H9 (cell line): ENCODE data around the gene CTNND1. TPM values are rescaled to one million over a fixed set of nuclear protein-coding genes. Genes with fewer than 3 reads are reported as not detected.

Experiments
- DNase-seq: peaks from one replicate; pipeline ENCODE4 v3.0.0-alpha.2; 2017
- H2AFZ ChIP-seq: one replicate; pipeline ENCODE4 v1.6.1; 2013; ENCODE audit warnings: mild to moderate bottlenecking, low read length, control low read depth, moderate library complexity
- H2AK5ac ChIP-seq: 2 replicates; pipeline ENCODE4 v1.6.1; 2013; ENCODE audit warnings: low read length, control low read depth, mixed read lengths; ENCODE audit not compliant: insufficient read length
- H2BK120ac ChIP-seq: one replicate; pipeline ENCODE4 v1.6.1; 2013; ENCODE audit warnings: low read depth, mild to moderate bottlenecking, low read length, control low read depth, inconsistent platforms; ENCODE audit not compliant: poor library complexity, severe bottlenecking
- H2BK12ac ChIP-seq: 2 replicates; pipeline ENCODE4 v1.6.1; 2013; ENCODE audit warnings: low read length, control low read depth, mixed read lengths, low read depth; ENCODE audit not compliant: insufficient read length
- H2BK15ac ChIP-seq: 2 replicates; pipeline ENCODE4 v1.6.1; 2013; ENCODE audit warnings: low read depth, low read length, control low read depth
- H2BK20ac ChIP-seq: one replicate; pipeline ENCODE4 v1.6.1; 2013; ENCODE audit warnings: low read depth, mild to moderate bottlenecking, low read length, control low read depth, inconsistent platforms; ENCODE audit not compliant: poor library complexity, severe bottlenecking
- H2BK5ac ChIP-seq: 2 replicates; pipeline ENCODE4 v1.6.1; 2013; ENCODE audit warnings: low read length, control low read depth, mixed read lengths; ENCODE audit not compliant: insufficient read length
- H3K14ac ChIP-seq: 2 replicates; pipeline ENCODE4 v1.6.1; 2013; ENCODE audit warnings: low read length, control low read depth; ENCODE audit not compliant: insufficient read depth
- H3K18ac ChIP-seq: 2 replicates; pipeline ENCODE4 v1.6.1; 2013; ENCODE audit warnings: low read depth, mild to moderate bottlenecking, mixed read lengths, low read length, control low read depth; ENCODE audit not compliant: insufficient read length
- H3K23ac ChIP-seq: 2 replicates; pipeline ENCODE4 v1.6.1; 2013; ENCODE audit warnings: low read length, control low read depth, mixed read lengths, low read depth; ENCODE audit not compliant: insufficient read length
- H3K23me2 ChIP-seq: 2 replicates; pipeline ENCODE4 v1.6.1; 2013; ENCODE audit warnings: low read depth, mild to moderate bottlenecking, mixed read lengths, low read length, control low read depth; ENCODE audit not compliant: insufficient read length, poor library complexity, severe bottlenecking
- H3K27ac ChIP-seq: 2 replicates; pipeline ENCODE4 v1.5.1; 2013; ENCODE audit warnings: low read length, control low read depth, mixed read lengths, low read depth; ENCODE audit not compliant: insufficient read length
- H3K27me3 ChIP-seq: 2 replicates; pipeline ENCODE4 v1.6.1; 2013; ENCODE audit warnings: low read length, control low read depth, inconsistent platforms; ENCODE audit not compliant: insufficient read depth
- H3K4ac ChIP-seq: 2 replicates; pipeline ENCODE4 v1.6.1; 2013; ENCODE audit warnings: low read depth, mild to moderate bottlenecking, control low read depth, inconsistent platforms, low read length, moderate library complexity
- H3K4me1 ChIP-seq: 2 replicates; pipeline ENCODE4 v1.6.1; 2013; ENCODE audit warnings: low read length, control low read depth, inconsistent platforms; ENCODE audit not compliant: insufficient read depth
- H3K4me2 ChIP-seq: 2 replicates; pipeline ENCODE4 v1.6.1; 2013; ENCODE audit warnings: low read length, control low read depth, mixed read lengths; ENCODE audit not compliant: insufficient read length, insufficient read depth
- H3K56ac ChIP-seq: 2 replicates; pipeline ENCODE4 v1.6.1; 2013; ENCODE audit warnings: low read depth, mild to moderate bottlenecking, mixed read lengths, low read length, control low read depth; ENCODE audit not compliant: insufficient read length
- H3K79me1 ChIP-seq: 2 replicates; pipeline ENCODE4 v1.6.1; 2013; ENCODE audit warnings: low read depth, mild to moderate bottlenecking, moderate library complexity, low read length, control low read depth, inconsistent platforms; ENCODE audit not compliant: insufficient read depth, poor library complexity, severe bottlenecking
- H3K79me2 ChIP-seq: 2 replicates; pipeline ENCODE4 v1.6.1; 2013; ENCODE audit warnings: low read length, control low read depth, inconsistent platforms; ENCODE audit not compliant: insufficient read depth
- H3K9ac ChIP-seq: 2 replicates; pipeline ENCODE4 v1.6.1; 2013; ENCODE audit warnings: low read length, control low read depth, mixed read lengths; ENCODE audit not compliant: insufficient read length; ENCODE audit errors: extremely low read depth
- H3K9me3 ChIP-seq: one replicate; pipeline ENCODE4 v1.6.1; 2013; ENCODE audit warnings: low read depth, low read length, inconsistent platforms; ENCODE audit not compliant: control insufficient read depth
- H3T11ph ChIP-seq: one replicate; pipeline ENCODE4 v1.6.1; 2013; ENCODE audit warnings: mild to moderate bottlenecking, low read length, control low read depth, inconsistent platforms
- H4K20me1 ChIP-seq: one replicate; pipeline ENCODE4 v1.6.1; 2013; ENCODE audit not compliant: control insufficient read depth, insufficient read length, insufficient read depth
- H4K5ac ChIP-seq: 2 replicates; pipeline ENCODE4 v1.6.1; 2013; ENCODE audit warnings: low read depth, mild to moderate bottlenecking, mixed read lengths, low read length, control low read depth; ENCODE audit not compliant: insufficient read length
- H4K8ac ChIP-seq: replicated peaks from 2 replicates; pipeline ENCODE4 v1.6.1; 2013; ENCODE audit warnings: low read length, control low read depth, mixed read lengths, low read depth; ENCODE audit not compliant: insufficient read length
- H4K91ac ChIP-seq: 2 replicates; pipeline ENCODE4 v1.6.1; 2013; ENCODE audit warnings: low read depth, mild to moderate bottlenecking, moderate library complexity, mixed read lengths, low read length, control low read depth; ENCODE audit not compliant: insufficient read length
- H3K27ac Mint-ChIP-seq, 3 experiments: 2 replicates in 2 of 3; 3 replicates in 1 of 3; pipeline ENCODE4 v1.8.0; 2020 to 2021; ENCODE audit warnings: mixed read lengths in 3 of 3, mild to moderate bottlenecking in 1 of 3, moderate library complexity in 1 of 3
- H3K27me3 Mint-ChIP-seq: 2 replicates; pipeline ENCODE4 v1.8.0; 2021; ENCODE audit warnings: low read depth, mild to moderate bottlenecking, moderate library complexity, mixed read lengths
- H3K36me3 Mint-ChIP-seq, 3 experiments: 2 replicates in 2 of 3; 3 replicates in 1 of 3; pipeline ENCODE4 v1.8.0; 2020 to 2021; ENCODE audit warnings: low read depth in 3 of 3, mixed read lengths in 3 of 3; ENCODE audit not compliant: insufficient read depth in 1 of 3
- H3K4me1 Mint-ChIP-seq, 2 experiments: 2 replicates each; pipeline ENCODE4 v1.8.0; 2020; ENCODE audit warnings: mixed read lengths in 2 of 2
- H3K4me3 Mint-ChIP-seq, 2 experiments: 2 replicates in 1 of 2; 3 replicates in 1 of 2; pipeline ENCODE4 v1.8.0; 2020 to 2021; ENCODE audit warnings: mild to moderate bottlenecking in 2 of 2, mixed read lengths in 2 of 2, moderate library complexity in 1 of 2
- H3K9me3 Mint-ChIP-seq, 2 experiments: 2 replicates in 1 of 2; 3 replicates in 1 of 2; pipeline ENCODE4 v1.8.0; 2020; ENCODE audit warnings: mild to moderate bottlenecking in 2 of 2, mixed read lengths in 2 of 2, moderate library complexity in 1 of 2
- WGBS: extraction: QIAGEN DNeasy Blood & Tissue Kit; methylation state at CpG from one replicate; pipeline ENCODE4 v1.1.7; 2013; ENCODE audit warnings: missing lambda C conversion rate, low lambda C conversion rate, mixed read lengths; ENCODE audit not compliant: insufficient read length; ENCODE audit errors: extremely low coverage; 5-methylcytosine and 5-hydroxymethylcytosine counted together
- total RNA-seq: library from RNA; stranded (reverse); gene quantifications from 2 replicates; pipeline ENCODE4 v1.2.1, GENCODE V29; 2021
- TF ChIP-seq, protein P1 (sequence below): fragments of 200-600 bp; sonication (generic); conservative IDR thresholded peaks from 3 replicates; pipeline ENCODE4 v1.8.0; 2021; ENCODE audit warnings: antibody characterized with exemption, mild to moderate bottlenecking

CTNND1 gene
- total RNA-seq, 1 experiment from 2014 or later = 164 TPM

DNA sequence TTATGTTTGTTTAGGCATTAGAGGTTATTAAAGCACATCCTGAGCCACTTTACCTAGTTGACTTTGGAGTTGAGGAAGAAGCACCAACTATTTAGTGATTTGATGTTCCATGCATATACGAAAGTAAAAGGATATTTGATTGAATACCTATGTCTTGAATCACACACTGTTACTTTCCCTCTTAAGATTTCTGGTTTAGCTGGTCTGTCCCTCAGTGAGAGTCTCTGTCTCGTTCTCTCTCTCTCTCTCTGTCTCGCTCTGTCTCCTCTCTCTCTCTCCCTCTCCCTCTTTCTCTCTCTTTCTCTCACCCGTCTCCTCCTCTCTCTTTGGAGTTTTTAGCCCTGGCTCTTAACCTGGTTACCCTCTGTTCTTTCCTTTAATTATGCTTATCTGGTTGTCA lies 11.0 kb downstream of the CTNND1 start:
- Histone ChIP-seq H3K14ac (no peak overlapping the region), H4K8ac (no peak overlapping the region), H3K27ac (peak overlapping the region; percentile 26), H3K79me2 (peaks cover 55% of the 10 kb centered on the region; the same call in 1 of the 2 replicates), H2AK5ac (no peak overlapping the region), H3K9me3 (no peaks in the 10 kb centered on the region), H3K9ac (no peak overlapping the region), H2AFZ (no peak overlapping the region), H2BK120ac (no peak overlapping the region), H2BK15ac (no peak overlapping the region), H4K91ac (no peak overlapping the region), H2BK20ac (no peak overlapping the region), H3K23me2 (no peaks in the 10 kb centered on the region), H3K79me1 (peaks cover 10% of the 10 kb centered on the region), H3T11ph (no peak overlapping the region), H3K4me2 (no peak overlapping the region), H2BK5ac (no peak overlapping the region), H3K4ac (no peak overlapping the region), H4K20me1 (no peaks in the 10 kb centered on the region), H3K18ac (no peak overlapping the region), H3K27me3 (no peaks in the 10 kb centered on the region), H3K23ac (no peak overlapping the region), H3K4me1 (peaks cover 18% of the 10 kb centered on the region; the same call in 1 of the 2 replicates), H3K56ac (no peak overlapping the region), H2BK12ac (no peak overlapping the region), H4K5ac (no peak overlapping the region)
- Mint-ChIP-seq H3K4me1 (peaks cover 49 to 51% of the 10 kb centered on the region in 2 experiments), H3K27ac (peak overlapping the region; percentile 24 to 91 (median 83); a peak in 5 of 7 replicates), H3K36me3 (peaks cover 0 to 17% (median 9%) of the 10 kb centered on the region in 3 experiments; a peak in 6 of 7 replicates), H3K27me3 (no peaks in the 10 kb centered on the region), H3K9me3 (no peaks in the 10 kb centered on the region), H3K4me3 (no peak overlapping the region; a peak in 1 of 5 replicates)
- WGBS = no CpG with 5 or more reads among the region's 4 CpGs
- DNase-seq = no peak
- TF ChIP-seq, protein P1, sequence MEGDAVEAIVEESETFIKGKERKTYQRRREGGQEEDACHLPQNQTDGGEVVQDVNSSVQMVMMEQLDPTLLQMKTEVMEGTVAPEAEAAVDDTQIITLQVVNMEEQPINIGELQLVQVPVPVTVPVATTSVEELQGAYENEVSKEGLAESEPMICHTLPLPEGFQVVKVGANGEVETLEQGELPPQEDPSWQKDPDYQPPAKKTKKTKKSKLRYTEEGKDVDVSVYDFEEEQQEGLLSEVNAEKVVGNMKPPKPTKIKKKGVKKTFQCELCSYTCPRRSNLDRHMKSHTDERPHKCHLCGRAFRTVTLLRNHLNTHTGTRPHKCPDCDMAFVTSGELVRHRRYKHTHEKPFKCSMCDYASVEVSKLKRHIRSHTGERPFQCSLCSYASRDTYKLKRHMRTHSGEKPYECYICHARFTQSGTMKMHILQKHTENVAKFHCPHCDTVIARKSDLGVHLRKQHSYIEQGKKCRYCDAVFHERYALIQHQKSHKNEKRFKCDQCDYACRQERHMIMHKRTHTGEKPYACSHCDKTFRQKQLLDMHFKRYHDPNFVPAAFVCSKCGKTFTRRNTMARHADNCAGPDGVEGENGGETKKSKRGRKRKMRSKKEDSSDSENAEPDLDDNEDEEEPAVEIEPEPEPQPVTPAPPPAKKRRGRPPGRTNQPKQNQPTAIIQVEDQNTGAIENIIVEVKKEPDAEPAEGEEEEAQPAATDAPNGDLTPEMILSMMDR = no peak
